Hematopoietic multipotent progenitor cell treated with erythropoietin and hydrocortisone succinate and interleukin-3 and kit ligand, for 4 days (in vitro differentiated cells): Measurements from ENCODE around the gene TRIM28.
"Not testable (repeated sequence)": the region's sequence is repeated elsewhere in the genome, so short reads cannot be mapped to it uniquely, and the experiment has no call there.

ENCODE experiments used
- DNase-seq: peaks from one replicate; pipeline ENCODE4 v3.0.0-alpha.2; 2015

The TRIM28 gene

DNA sequence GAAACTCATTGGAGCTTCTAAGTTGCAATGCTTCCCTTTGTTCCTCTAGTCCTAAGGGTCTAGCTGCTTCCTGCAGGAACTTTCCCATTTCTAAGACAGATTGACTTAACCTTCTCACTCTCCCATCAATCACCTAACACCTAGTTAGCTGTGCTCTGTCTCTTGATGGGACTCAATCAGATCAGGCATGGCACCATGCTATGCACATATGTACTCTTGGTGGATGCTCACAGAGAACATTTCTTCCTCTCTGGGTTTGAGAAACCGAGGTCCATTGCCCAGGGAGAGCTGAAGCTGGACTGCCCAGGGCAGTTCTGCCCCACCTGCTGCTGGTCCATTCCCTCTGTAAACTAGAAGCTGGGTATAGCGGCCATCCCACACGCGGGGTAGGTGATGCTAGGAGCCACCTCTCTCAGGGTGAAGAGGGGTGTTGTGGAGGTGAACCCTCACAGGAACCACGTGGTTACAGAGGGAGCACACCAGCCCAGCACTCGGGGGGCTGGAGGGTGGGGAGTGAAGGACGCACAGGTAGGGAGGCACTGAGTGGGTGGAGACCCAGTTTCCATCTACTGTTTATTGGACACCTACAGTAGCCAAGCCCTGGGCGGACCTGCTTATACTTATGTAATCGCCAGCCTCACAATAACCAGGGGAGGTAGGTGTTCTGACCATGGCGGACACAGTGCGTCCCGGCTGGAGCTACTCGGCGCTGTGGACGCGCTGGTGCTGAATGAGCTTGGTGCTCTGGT, 17.7 kb downstream of the TRIM28 start:
- DNase-seq = no peak

DNA sequence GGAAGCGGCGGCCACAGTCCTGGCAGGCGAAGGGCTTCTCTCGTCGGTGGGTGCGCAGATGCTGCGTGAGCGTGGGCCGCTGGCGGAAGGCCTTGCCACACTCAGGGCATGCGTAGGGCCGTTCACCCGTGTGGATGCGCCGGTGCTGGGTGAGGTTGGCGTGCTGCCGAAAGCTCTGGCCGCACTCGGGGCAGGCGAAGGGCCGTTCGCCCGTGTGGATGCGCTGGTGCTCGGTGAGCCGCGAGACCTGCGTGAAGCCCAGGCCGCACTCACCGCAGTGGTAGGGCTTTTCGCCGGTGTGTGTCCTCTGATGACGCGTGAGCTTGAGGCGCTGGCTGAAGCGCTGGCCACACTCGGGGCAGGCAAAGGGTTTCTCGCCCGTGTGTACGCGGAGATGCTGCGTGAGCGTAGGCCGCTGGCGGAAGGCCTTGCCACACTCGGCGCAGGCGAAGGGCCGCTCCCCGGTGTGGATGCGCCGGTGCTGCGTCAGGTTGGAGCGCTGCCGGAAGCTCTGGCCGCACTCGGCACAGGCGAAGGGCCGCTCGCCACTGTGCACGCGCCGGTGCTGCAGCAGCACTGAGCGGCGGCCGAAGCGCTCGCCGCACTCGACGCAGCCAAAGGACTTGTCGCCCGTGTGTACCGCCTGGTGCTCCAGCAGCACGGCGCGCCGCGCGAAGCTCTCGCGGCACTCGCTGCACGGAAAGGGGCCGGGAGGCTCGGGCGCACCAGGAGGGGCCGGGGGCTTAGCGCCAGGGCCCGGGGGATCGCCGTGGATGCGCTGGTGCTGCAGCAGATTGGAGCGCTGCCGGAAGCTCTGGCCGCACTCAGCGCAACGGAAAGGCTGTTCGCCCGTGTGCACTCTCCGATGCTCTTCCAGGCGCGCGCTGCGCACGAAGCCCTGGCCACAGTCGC, 18.5 kb downstream of the TRIM28 start:
- peak; percentile 71 for DNase-seq

DNA sequence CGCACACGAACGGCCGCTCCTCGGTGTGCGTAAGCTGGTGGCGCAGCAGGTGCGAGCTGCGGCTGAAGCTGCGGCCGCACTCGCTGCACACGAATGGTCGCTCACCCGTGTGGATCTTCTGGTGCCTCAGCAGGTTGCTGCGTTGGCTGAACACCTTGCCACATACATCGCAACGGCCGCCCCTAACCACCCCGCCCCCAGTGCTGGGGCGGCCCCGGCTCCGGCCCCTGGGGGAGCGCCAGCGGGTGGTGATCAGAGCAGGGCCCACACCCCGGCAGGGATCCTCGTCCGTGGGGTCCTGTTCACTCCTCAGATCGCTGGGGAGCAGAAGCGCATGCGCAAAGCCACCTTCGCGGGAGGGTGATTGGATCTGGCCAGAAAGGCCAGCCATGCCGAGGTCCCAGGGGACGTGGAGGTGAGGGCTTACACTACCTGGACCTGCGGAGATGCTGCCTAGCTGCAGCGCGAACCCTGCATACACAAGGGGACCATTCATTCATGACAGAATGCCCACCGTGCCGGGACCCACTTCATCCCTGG, 19.2 kb downstream of the TRIM28 start:
- peak; percentile 57 for DNase-seq

DNA sequence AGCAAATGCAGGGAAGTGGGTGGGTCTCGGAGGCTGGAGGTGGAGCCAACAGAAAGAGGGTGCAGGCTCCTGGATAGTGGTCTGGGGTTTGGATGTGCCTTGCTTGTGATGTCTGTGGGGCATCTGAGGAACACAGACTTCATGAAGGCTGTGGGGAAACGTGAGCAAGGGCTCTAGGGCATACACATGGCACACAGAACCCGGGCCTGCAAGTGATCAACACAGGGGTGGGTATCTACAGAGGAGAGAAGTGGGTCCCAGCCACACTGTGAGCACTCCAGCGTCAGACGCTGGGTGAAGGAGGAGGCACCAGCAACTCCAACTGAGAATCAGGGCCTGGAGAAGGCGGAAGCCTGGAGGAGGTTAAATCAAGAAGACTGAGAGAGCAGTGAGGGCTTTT, 20.0 kb downstream of the TRIM28 start:
- no peak for DNase-seq

DNA sequence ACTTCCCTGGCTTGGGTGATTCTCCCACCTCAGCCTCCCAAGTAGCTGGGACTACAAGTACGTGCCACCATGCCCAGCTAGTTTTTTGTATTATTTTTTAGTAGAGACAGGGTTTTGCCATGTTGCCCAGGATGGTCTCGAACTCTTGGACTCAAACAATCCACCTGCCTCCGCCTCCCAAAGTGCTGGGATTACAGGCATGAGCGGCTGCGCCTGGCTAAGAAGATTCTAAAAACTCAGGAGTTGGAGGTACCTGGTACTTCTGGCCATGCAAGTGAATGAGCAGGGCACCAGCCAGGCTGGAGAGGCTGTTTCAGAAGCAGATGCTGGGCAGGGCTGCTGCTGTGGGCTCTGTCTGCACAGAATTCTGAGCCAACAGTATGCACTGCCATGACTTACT, 23.1 kb downstream of the TRIM28 start:
- no peak for DNase-seq

DNA sequence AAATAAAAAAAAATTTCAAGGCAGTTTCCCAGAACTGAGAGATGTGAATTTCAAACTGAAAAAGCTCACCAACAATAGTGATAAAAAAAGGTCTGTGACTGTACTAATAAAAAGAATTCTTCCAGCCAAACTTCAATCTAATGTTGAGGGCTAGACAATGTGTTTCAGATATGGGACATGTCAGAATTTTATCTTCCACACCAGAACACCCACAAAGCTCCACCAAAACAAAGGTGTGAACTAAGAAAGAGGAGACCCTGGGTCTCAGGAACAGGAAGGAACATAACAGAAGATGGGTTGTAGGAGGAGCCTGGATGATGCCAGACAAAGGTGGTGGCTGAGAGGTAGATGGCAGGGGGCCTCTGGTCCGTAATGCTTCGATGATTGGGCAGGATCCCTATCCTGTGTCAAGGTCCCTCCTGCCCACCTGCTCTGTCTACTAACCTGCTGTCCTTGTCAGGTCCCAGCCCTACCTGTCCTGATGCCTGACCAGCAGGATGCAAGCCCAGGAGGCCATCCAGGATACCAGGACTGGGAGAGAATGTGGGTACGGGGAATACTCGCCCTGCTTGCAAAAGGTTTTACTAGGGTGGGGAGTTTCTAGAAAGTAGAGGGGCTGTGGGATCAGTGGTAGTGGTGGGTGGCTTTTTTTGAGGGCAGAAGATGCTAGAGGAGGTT, 24.7 kb downstream of the TRIM28 start:
- peak; percentile 62 for DNase-seq

DNA sequence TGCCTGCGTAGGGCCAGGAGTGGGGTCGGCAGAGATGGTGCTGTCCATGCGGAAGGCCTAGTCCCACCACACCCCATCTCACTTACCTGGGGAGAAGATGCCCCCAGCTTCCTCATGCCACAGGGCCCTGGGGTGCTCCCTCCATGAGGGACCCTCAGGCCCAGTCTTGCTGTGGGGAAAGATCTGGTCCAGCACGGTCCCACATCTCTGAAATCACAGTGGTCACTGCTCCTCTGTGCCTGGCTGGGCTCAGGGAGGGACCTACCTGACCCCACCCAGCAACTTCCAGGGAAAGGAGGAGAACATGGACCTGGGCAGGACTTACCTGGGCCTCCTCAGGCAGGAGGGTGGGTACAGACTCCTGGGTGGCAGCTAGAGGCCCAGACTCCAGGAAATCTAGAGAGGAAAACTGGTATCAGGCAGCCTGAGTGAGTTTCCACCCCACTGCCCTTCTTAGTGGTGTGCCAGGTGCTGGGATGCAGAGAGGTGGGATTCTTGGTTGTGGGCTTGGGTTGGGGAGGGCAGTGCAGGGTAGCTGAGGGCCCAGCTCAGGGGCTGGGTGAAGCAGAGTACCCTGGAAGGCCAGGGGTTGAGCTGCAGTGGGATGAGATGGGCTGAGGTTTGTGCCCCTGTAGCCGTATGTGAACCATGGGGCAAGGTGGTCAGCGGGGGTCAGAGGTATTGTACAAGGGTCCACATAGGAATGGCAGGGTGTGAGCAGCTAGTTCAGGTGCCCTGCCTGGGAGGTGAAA, 25.5 kb downstream of the TRIM28 start:
- no peak for DNase-seq

DNA sequence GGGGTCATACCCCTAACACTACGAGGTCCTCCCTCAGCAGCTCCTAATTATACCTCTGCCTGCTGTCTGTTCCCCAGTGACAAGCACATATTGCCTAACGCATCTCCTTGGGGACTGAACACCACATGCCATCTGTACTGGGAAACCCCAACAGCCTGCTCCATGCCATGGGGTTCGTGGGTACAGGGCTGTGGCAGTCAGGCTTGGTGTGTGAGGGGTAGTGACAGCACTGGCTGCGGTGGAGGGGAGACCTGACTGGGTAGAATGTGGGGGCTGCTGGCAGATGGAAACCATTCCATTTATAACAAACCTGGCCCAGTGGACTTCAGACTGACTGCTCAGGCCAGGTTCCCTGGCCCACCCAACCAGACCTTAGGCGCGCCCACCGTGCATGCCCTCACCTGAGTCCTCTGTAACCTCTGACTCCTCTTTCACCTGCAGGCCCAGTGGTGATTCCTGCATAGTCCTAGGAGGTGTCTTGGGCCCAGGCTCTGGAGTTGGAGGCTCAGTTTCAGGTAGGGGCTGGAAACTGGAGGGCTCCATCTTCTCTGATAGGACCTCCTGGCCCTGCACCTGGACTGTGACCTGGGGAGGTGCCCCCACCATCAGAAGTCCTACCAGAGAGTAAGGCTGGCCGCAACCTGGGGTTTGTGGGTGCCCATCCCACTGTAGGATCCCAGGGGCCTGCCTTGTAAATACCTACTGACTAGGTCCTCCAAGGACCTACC, 26.2 kb downstream of the TRIM28 start:
- no peak for DNase-seq

DNA sequence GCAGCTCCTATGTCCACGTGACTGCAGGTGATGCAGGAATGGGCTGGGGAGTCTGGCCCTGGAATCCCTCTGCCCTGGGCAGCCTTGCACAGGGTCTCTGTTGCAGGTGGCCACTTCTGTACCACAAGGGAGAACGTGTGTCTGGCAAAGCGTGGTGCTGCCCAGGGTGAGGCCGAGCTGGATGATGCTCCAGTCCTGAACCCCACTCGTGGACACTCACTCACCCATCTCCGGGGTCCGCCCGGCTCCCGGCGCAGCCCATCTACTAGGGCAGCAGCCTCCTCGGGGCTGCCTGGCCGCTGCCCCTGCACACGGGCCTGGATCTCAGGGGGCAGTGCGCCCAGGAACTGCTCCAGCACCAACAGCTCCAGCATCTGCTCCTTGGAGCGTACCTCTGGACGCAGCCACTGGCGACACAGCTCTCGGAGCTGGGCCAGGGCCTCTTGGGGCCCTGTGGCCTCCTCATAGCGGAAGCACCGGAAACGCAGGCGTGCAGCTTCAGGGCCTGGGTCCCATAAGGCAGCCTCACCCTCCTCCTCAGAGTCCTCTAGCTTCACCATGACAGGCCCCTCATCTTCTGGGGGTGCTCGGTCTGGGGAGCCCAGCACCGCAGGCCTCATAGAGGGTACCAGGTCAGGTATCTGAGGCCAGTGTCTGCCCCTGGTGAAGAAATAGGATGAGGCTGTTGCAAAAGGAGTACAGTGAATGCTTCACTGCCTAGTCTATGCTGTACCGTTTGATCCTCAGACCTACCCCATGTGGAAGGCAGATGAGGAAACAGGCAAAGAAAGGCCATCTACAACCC, 27.1 kb downstream of the TRIM28 start:
- no peak for DNase-seq

DNA sequence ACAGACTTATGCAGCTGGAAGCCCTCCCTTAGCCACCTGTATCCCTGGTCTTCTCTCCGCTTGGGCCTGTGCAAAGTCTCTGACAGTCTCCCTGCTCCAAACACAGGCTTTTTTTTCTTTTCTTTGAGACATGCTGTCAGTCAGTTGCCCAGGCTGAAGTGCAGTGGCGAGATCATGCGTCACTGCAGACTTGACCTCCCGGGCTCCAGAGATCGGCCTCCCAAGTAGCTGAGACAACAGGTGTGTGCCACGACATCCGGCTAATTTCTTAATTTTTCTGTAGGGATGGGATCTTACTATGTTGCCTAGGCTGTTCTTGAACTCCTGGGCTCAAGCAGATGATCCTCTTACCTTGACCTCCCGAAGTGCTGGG, 27.7 kb downstream of the TRIM28 start:
- DNase-seq = no peak

DNA sequence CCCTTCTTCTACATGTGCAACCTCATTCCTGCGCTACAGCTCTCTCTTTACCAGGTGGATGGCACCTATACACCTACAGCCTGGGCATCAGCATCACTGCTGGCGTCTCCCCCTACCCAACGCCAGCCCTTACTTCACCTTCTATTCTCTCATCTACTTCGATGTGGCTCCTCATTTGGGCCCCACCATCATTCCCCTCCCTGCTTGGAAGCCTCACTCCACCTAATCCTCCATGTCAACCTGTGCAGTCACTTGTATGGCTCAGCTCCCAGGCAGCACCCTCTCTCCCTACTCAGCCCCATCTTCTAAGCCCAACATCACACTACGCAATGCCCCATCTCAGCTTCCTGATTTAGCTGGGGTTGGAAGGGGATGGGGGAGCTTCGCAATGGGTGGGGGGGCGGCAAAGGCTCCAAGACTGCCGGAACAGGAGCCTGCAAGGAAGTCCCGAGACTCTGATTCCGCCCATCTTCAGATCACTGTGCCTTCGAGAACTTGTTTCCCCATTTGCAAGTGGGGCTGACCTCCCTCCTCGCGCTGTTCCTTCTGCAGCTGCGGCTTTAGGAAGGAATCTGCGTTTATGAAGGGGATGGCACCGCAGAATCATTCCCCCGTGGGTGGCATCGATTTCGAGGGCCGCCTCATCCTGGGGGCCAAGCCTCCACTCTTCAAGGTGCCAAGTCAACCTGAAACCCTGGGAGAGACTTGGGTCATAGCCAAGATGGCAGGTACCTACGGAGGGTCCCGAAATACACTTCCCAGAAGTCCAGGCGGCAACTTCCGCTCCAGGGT, 28.4 kb downstream of the TRIM28 start:
- DNase-seq = no peak

DNA sequence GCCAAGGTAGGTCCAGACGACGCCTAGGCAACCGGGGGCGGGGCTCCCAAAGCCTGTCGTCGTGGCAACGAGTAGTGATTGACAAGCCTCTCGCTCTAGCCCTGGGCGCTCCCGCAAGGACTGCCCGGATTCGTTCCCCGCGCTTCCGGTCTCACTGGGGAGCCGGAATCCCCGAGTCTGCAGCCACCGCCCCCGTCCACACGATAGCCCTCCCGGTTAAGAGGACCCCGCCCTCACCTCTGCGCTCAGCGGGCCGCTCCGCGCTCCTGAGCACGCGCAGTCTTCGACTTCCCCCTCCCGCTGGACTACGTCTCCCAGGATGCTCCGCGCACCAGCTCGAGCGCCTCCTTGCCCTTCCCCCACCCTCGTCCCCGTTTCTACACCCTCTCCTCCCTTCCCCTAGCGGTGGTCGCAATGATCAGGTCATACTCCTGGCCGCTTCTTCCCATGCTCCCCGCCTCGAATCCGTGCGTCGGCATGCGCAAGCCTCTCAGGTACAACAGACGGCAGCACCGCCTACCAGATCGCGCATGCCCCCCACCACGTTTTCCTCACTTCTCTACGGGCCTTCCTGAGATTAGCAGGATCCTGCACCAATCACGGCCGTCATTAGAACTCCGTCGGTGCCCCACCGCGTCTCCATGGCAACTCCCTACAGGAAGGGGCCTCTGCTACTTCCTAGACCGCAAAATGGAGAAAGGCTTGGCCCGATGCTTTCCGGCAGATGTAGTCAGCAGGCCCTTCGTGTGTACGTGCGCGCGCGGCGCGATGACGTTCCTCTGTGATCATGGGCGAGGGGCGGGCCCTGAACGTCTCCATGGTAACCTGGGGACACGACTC, 29.2 kb downstream of the TRIM28 start, which contains the start of gene MZF1:
Gene MZF1, minus strand, starts transcription at position 518 of the 840 bp plus-strand sequence. CDS start 1,946 bp downstream, outside the sequence.
- DNase-seq = peak; percentile 100

DNA sequence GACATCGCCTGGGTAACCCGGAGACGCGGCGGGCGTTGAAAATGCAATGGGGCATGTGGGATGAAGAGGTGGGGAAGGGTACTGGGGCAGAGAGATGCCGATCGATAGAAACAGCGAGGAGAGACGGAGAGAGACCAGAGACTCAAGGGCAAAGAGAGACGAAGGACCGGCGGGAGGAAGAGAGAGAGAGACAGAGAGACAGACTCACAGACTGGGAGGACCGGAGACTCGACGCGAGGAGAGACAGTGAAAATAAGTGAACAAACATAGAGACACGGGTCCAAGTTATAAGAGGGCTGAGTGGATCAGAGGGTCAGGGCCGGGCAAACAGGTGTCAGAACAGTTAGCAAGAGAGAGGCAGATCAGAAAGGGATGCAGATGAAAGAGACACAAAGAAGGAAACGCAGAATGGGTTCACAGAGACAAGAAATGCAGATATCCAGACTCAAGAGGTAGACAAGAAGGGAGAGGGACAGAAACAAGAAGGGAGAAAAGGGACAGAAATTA, 29.8 kb downstream of the TRIM28 start:
- no peak for DNase-seq

DNA sequence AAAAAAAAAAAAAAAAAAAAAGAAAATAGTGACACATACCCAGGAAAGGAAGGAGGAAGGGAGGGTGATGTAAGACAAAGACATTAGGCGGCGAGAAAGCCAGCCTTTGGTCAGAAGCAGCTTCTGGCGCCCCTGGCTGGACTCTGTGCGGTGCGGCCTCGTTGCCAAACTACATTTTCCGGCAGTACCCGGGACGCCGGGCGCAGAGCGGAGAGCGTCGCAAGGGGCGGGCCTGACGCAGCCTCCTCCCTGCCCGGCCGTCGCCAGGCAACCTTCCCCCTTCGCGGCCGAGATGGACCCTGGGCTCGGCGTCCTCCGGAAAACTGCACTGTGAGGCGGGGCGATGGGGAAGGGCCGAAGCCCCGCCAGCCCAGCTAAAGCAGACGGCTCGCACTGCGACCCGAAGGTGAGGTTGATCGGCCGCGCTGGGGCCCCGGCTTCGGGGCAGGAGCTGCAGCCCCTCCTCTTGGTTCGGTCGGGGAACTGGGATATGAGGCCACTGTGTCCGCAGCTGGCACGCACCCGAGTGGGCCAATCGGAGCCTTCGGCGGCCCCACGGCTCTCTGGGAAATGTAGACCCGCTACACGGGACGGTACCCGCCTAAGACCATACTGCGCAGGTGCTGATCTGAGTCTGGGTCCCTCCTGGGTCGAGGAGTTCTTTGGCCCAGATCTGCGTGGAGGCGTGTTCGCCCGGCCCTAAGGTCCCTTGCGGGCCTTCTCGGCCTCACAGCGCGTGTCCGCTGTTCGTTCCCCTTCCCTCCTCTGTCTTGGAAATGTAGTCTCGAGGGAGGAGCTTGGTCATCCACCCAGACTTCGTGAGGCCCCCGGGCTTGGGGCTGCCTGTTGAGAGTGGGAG, 31.5 kb downstream of the TRIM28 start:
- DNase-seq = peak; percentile 96

DNA sequence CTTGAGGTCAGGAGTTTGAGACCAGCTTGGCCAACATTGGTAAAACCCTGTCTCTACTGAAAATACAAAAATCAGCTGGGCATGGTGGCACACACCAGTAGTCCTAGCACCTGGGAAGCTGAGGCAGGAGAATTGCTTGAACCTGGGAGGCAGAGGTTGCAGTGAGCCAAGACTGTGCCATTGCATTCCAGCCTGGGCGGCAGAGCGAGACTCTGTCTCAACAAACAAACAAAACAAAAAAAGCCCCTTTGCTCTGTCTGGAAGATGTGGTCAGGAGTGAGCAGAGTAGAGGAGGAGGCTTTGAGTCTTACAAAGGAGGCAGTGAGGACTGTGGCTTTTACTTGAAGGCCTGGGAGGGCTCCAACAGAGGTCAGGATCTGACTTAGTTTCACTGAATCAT, 33.7 kb downstream of the TRIM28 start:
- DNase-seq = not testable (repeated sequence)

DNA sequence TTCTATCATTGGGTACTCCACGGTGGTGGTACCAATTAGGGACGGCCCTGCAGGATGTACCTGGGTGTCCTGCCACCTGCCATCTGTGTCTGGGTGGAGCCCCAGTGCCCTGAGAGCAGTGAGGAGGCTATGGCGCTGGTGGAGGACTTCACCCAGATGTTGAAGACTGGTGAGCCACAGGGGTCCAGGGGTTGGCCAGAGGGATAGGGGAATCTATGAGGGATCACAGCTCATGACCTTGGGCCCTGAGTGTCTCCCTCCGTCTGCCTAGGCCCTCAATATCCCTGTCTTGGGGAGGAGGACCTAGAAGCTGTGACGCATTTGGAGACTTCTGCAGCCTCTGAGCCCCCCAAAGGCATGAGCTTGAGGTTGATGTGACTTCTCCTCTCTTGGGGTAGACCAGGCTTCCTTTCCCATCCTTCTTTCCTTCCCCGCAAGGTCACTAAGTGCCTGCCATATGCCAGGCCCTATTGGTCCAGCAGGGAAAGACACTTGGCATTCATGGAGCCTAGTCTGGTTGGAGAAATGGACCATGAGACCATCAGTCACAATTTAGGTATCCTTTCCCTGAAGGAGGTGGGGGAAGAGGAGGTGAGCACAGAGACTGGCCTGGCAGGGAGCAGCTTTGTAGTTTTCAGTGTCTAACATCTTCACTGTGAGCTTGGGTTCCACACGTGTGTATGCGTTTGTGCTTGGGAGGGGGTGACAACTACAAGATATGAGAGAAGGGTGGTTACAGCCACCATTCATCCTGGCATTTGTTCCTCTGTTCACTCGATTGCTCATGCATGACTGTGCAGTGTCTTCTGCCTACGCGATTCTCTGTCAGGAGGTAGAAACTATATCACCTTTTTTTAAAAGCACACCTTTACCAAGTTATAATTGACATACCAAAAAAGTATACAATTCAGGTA, 34.4 kb downstream of the TRIM28 start:
- DNase-seq = no peak
